T follicular helper cell (primary cell): ENCODE results near the gene TNP2.
"Not testable (repeated sequence)": the region's sequence is repeated elsewhere in the genome, so short reads cannot be mapped to it uniquely, and the experiment has no call there.

ENCODE experiments used
- DNase-seq: peaks from one replicate; pipeline ENCODE4 v3.0.0-alpha.2; 2020; ENCODE audit warnings: low read depth

The TNP2 gene

GRCh38 chr16:11300560-11300892, 31.4 kb upstream of the TNP2 start:
- no peak for DNase-seq

- no peak for DNase-seq
Measured at GRCh38 chr16:11299865-11300559, 30.9 kb upstream of the TNP2 start.

DNA sequence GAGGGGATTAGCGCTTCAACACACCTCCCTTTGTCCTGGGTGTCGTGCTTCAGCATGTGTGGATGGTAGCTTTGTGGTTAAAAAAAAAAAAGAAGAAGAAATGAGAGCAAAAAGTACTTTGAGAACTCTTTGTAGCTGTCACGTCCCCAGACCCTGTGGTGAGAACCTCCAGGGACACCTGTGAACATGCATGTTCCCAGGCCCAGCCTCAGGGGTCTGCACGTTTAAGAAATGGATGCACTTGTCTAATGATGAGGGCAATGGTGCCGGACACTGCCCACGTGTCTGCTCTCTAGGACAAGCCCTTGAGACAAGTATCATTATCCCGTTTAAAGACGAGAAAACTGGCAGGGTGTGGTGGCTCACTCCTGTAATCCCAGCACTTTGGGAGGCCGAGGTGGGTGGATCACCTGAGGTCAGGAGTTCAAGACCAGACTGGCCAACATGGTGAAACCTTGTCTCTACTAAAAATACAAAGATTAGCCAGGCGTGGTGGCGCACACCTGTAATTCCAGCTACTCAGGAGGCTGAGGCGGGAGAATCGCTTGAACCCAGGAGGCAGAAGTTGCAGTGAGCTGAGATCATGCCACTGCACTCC, 29.9 kb upstream of the TNP2 start:
- DNase-seq = not testable (repeated sequence)

GRCh38 chr16:11298143-11298900, 29.2 kb upstream of the TNP2 start:
- DNase-seq = no peak

DNA sequence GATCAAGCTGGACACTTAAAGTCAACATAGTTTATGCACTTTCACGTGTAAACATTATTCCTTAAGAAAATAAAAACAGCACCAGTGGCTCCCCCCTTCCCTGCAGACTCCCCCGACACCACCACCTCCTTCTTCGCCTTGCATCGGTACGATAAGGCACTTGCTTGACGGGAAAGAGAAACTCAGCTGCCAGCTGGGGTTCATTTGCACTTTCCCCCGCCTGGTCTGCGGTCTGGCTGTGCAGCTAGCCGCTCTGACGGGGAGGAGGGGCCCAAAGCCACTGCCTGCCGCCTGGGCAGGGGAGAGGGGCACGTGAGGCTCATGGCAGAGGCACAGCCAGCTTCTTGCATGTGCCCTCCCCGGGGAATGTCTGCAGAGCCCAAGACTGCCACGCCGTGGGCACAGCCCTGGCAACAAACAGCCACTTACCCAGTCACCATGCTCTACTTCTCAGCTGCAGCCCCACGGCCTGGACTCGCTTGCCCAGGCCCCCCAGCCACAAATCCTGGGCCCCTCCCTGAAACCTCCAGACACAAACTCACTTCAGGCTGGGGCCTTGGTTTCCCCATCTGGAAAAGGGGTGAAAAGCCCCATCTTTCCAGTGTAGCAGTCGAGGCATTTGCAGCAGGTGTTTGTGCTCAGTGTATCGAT, 28.5 kb upstream of the TNP2 start:
- peak; percentile 35 for DNase-seq

- DNase-seq = no peak
Measured at GRCh38 chr16:11296706-11297491, 27.8 kb upstream of the TNP2 start.

- no peak for DNase-seq
Measured at GRCh38 chr16:11296351-11296705, 27.2 kb upstream of the TNP2 start.

- DNase-seq = no peak
Measured at GRCh38 chr16:11295672-11296071, 26.5 kb upstream of the TNP2 start.

DNA sequence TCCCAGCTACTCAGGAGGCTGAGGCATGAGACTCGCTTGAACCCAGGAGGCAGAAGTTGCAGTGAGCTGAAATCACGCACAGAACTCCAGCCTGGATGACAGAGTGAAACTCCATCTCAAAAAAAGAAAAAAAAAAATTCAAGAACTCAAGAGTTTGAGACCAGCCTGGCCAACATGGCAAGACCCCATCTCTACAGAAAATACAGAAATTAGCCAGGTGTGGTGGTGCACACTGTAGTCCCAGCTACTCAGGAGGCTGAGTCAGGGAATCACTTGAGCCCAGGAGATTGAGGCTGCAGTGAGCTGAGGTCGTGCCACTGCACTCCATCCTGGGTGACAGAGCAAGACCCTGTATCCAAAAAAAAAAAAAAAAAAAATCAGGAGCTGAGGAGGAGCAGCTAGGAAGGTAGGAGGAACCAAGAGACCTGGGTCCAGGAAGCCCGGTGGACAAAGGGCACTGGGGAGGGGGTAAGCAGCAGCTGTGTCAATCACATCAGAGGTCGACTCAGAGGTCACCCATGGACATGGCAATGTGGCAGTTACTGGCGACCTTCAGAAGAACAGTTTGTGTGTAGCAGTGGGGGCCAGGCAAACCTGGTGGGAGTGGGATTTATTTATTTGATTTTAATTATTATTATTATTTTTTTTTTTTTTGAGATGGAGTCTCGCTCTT, 23.1 kb upstream of the TNP2 start:
- no peak for DNase-seq

DNA sequence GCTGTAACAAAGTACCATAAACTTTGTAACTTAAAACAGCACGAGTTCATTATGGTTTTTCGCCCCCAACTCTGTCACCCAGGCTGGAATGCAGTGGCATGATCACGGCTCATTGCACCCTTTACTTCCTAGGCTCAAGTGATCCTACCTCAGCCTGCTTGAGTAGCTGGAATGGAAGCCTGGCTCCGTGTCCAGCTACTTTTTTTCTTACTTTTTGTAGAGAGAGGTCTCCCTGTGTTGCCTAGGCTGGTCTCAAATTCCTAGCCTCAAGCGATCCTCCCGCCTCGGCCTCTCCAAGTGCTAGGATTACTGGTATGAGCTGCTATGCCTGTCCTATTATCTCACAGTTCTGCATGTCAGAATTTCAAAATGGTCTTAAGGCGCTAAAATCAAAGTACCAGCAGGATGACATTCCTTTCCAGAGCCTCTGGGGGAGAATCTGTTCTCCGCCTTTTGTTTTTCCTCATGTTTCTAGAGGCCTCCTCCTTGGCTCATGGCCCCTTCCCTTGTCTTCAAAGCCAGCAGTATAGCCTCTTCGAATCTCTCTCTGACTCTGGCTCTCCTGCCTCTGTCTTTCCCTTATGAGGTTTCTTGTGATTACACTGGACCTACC, 22.1 kb upstream of the TNP2 start:
- DNase-seq = no peak

DNA sequence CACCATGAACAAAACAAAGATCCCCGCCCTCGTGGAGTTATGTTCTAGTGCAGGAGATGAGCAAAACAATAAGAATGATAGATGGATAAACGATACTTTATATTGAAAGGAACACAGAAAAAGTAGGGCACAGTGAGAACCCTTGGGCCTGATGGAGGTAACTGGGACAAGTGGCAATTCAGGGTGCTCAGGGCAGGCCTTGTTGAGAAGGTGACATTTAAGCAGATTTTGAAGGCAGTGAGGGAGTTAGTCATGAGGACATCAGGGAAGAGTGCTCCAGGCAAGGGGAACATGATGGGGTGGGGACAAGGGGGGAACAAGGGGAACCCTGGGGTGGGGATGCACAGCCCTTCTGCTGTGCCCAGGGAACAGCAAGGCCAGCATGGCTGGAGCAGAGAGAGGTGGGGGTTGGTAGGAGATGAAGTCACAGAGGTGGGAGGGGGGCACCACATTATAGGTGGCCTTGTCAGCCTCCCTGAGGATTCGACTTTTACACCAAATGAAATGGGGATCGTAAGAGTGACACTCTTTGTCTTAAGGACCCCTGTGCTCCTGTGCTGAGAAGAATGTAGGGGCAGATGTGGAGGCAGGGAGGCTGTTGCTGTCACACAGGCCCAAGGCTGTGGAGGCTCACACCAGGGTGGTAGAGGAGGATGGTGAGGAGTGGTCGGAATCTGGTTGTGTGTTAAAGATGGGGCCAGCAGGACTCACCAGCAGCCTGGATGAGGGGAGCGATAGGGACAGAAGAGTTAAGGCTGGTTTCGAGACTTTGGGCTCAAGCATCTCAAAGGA, 21.2 kb upstream of the TNP2 start:
- DNase-seq = no peak

GRCh38 chr16:11289696-11290095, 20.6 kb upstream of the TNP2 start:
- DNase-seq = not testable (repeated sequence)

- DNase-seq = no peak
Measured at GRCh38 chr16:11289202-11289601, 20.1 kb upstream of the TNP2 start.

DNA sequence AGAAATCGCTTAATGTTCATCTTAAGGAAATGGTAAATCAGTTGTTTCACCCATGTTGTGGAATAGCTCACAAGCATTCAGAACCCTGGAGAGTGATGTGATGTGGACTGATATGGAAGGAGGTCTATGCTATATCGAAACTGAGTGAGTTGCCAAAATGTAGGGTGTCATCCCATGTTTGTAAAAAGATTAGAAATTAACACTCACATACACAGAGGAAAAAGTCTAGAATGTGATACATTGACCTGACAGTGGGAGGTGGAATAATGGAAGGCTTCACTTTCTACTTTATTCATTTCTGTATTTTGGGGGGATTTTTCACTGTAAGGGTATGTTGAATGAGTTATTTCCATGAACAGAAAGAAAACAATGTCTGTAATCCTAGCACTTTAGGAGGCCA, 16.7 kb upstream of the TNP2 start:
- DNase-seq = no peak

DNA sequence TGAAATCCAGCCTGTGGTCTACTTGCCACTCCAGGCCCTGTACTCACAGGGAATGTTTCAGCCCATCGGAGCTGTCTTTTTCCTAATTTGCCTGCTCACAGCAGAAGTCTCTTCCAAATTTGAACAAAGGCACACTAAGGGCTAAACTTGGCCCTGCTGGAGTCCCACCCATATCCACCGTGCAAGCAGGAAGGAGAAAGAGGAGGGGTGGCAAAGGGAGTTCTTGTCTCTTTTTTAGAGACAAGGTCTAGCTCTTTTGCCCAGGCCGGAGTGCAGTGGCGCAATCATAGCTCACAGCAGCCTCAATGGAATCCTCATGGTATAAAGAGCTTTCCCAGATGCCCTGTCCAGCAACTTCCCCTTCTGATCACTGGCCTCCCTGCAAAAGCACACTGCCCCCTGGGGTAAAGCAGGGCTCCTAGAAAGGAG, 14.7 kb upstream of the TNP2 start:
- DNase-seq = no peak

- DNase-seq = no peak
Measured at GRCh38 chr16:11280616-11281522, 11.7 kb upstream of the TNP2 start, which contains the start of gene PRM1. PRM1 (minus strand) TSS chr16:11281330; CDS start chr16:11281238, 92 bp downstream.

DNA sequence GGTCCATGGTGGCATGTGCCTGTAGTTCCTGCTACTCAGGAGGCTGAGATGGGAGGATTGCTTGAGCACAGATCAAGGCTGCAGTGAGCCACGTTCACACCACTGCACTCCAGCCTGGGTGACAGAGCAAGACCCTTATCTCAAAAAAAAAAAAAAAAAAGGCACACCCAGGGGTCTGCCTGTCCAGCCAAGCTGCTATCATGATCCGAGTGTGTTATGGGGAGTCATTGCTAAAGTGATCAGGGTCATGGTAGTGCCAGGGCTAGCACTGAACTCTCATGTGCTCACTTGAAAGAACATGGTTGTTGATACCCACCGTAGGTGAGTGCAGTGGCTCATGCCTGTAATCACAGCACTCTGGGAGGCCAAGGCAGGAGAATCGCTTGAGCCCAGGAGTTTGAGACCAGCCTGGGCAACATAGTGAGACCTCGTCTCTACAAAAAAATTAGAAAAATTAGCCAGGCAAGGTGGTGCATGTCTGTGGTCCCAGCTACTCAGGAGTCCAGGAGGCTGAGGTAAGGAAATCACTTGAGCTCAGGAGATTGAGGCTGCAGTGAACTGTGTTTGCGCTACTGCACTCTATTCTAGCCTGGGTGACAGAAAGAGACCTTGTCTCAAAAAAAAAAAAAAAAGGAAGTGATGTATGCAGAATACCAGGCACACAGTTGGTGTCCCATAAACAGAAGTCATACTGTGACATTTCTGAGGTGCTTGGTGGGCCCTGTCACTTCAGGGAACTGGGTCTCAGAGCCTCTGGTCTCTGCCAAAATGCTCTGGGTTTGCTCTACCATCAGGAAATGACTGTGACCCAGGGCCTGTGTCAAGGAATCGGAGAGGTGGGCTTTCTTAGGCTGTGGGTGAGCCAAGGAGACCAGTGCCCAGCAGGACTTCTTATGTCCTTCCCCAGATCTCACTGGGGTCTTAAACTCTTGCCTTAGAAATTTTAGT, 9.8 kb upstream of the TNP2 start:
- DNase-seq = no peak
